Measurements from ENCODE around the gene ARHGEF17.

ARHGEF17 gene

DNA sequence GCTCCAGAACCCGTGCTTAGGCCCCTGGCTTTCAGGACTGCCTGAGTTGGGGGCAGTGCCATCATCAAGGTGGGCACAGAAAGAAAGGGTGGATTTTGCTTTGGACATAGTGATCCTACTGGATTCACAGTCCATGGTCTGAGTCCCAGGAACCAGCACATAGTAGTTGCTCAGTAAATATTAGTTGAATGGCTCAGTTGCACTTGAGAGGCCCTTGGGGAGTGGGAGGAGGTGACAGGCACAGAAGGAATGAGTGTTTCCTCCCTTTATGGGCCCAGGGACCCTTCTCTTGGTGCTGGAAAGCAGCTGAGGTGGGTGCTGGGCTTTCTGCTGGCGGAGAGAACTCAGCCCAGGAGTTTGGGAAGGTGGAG lies 16.6 kb downstream of the ARHGEF17 start:
- CTCF ChIA-PET, result no interaction called here
- no peak for DNase-seq (ENCODE audit: extremely low spot score)
- POLR2A ChIA-PET, result no interaction called here
- no peak for TF ChIP-seq FOXA1 (IDR thresholded peaks at IDR 0.05)
- TF ChIP-seq FOXK2 (IDR thresholded peaks at IDR 0.05), result no peak
- no peak for TF ChIP-seq SP1 (IDR thresholded peaks at IDR 0.05)
- TF ChIP-seq TARDBP (IDR thresholded peaks at IDR 0.05), result no peak
- TF ChIP-seq NFRKB (IDR thresholded peaks at IDR 0.05), result no peak
- TF ChIP-seq CTBP1 (IDR thresholded peaks at IDR 0.05; ENCODE audit: borderline replicate concordance), result no peak
- TF ChIP-seq HDGF (IDR thresholded peaks at IDR 0.05; ENCODE audit: borderline replicate concordance), result no peak
- TF ChIP-seq BHLHE40 (IDR thresholded peaks at IDR 0.05; ENCODE audit: borderline replicate concordance), result no peak
- no peak for TF ChIP-seq ARNT (IDR thresholded peaks at IDR 0.05)
- TF ChIP-seq PKNOX1 (IDR thresholded peaks at IDR 0.05), result no peak
- TF ChIP-seq FOXM1 (IDR thresholded peaks at IDR 0.05; ENCODE audit: borderline replicate concordance), result no peak
- TF ChIP-seq ELF4 (IDR thresholded peaks at IDR 0.05), result no peak
- no peak for TF ChIP-seq ZNF384 (IDR thresholded peaks at IDR 0.05)
- TF ChIP-seq SUZ12 (IDR thresholded peaks at IDR 0.05), result no peak
- no peak for TF ChIP-seq LEF1 (IDR thresholded peaks at IDR 0.05; ENCODE audit: borderline replicate concordance)
- TF ChIP-seq L3MBTL2 (conservative IDR thresholded peaks at IDR 0.05), result no peak

DNA sequence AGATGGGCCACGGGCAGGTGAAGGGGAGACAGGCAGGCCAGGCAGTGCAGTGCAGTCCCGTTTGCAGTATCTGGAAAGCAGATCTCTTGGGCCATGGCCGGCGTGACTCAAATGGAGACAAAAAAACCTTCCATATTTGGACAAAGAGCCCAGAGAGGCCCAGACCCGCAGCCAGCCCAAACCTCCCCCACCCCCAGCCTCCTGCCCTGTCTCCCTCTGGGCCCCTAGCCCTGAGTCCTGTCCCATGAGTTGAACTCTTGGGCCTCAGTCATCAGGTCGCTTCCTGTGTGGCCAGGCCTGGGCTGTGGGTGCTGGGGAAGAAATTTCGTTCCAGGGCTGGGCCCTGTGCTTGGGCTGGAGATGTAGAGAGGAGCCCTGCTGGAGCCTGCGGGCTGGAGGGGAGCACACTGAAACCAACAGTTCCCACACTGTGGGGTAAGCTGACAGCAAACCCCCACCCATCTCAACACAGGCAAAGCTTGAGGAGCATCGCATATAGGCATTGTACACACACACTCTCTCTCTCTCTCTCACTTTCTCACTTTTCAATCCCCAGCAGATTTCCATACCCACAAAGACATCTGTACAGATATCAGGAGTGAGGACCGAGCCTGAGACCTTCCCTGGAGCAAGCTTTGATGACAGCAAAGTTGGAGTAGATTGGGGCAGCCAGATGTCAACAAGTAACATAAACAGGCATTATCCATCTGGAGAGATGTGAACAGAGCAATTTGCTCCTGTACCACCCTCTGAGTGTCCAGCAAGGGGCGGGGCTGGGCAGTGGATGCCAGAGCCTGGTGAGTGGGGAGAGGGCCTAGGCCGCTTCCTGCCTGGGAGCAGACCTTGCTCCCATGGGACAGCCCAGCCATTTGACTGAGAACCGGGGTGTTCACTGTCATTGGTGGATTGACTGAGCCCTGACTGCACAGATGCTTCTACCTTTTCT lies 17.2 kb downstream of the ARHGEF17 start:
- no peak for TF ChIP-seq FOXA1 (IDR thresholded peaks at IDR 0.05)
- TF ChIP-seq TARDBP (IDR thresholded peaks at IDR 0.05), result no peak
- no peak for TF ChIP-seq NFRKB (IDR thresholded peaks at IDR 0.05)
- no peak for TF ChIP-seq ZNF384 (IDR thresholded peaks at IDR 0.05)
- no peak for TF ChIP-seq ELF4 (IDR thresholded peaks at IDR 0.05)
- no peak for TF ChIP-seq PKNOX1 (IDR thresholded peaks at IDR 0.05)
- no peak for TF ChIP-seq BHLHE40 (IDR thresholded peaks at IDR 0.05; ENCODE audit: borderline replicate concordance)
- TF ChIP-seq SP1 (IDR thresholded peaks at IDR 0.05), result no peak
- no peak for TF ChIP-seq LEF1 (IDR thresholded peaks at IDR 0.05; ENCODE audit: borderline replicate concordance)
- no peak for TF ChIP-seq ARNT (IDR thresholded peaks at IDR 0.05)
- no peak for TF ChIP-seq FOXM1 (IDR thresholded peaks at IDR 0.05; ENCODE audit: borderline replicate concordance)
- TF ChIP-seq HDGF (IDR thresholded peaks at IDR 0.05; ENCODE audit: borderline replicate concordance), result no peak
- no peak for TF ChIP-seq FOXK2 (IDR thresholded peaks at IDR 0.05)
- TF ChIP-seq CTBP1 (IDR thresholded peaks at IDR 0.05; ENCODE audit: borderline replicate concordance), result no peak
- no peak for TF ChIP-seq SUZ12 (IDR thresholded peaks at IDR 0.05)
- no peak for TF ChIP-seq L3MBTL2 (conservative IDR thresholded peaks at IDR 0.05)
- CTCF ChIA-PET, result no interaction called here

DNA sequence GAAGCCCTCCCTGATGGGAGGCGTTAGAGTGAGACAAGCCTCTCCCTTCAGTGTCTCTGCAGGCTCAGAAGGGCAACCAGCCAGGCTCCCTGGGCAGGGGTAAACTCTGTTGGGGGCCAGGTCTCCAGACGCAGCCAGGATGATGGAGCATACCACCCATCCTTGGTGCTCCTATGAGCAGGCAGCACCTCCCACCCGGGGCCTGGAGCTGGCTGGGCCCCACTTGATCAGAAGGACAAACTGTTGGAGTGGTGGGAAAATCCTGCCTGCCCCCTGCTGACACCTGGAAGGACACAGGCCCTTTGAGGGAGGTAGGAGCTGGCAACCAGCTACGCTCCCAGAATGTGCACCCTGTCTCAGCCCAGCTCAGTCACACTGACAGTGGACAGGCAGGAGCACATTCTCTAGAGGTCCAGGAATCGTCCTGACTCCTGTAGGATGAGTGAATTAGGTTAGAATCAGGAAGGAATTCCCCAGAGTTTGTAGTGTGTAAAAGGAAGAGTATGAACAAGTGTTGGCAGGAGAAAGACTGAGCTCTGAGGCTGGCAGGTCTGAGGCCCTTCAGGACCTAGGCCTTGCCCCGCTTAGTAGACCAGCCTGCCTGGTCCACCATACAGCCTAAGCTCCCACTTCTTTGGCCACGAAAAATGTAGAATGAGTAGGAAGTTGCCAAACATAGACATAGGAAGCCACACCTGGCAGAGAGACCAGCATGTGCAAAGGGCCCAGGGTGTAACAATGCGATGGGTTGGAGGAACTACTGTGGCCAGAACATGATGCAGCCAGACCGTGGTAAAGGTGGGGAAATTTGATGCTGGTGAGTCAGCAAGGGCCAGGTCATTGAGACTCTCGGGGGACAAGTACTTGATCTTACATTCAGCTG lies 19.1 kb downstream of the ARHGEF17 start:
- no peak for TF ChIP-seq TARDBP (IDR thresholded peaks at IDR 0.05)
- no peak for TF ChIP-seq BHLHE40 (IDR thresholded peaks at IDR 0.05; ENCODE audit: borderline replicate concordance)
- no peak for TF ChIP-seq FOXK2 (IDR thresholded peaks at IDR 0.05)
- no peak for TF ChIP-seq ELF4 (IDR thresholded peaks at IDR 0.05)
- no peak for TF ChIP-seq NFRKB (IDR thresholded peaks at IDR 0.05)
- no peak for TF ChIP-seq FOXA1 (IDR thresholded peaks at IDR 0.05)
- no peak for TF ChIP-seq L3MBTL2 (conservative IDR thresholded peaks at IDR 0.05)
- TF ChIP-seq ZNF384 (IDR thresholded peaks at IDR 0.05), result no peak
- TF ChIP-seq PKNOX1 (IDR thresholded peaks at IDR 0.05), result no peak
- TF ChIP-seq FOXM1 (IDR thresholded peaks at IDR 0.05; ENCODE audit: borderline replicate concordance), result no peak
- no peak for TF ChIP-seq SUZ12 (IDR thresholded peaks at IDR 0.05)
- no peak for TF ChIP-seq LEF1 (IDR thresholded peaks at IDR 0.05; ENCODE audit: borderline replicate concordance)
- TF ChIP-seq CTBP1 (IDR thresholded peaks at IDR 0.05; ENCODE audit: borderline replicate concordance), result no peak
- TF ChIP-seq HDGF (IDR thresholded peaks at IDR 0.05; ENCODE audit: borderline replicate concordance), result no peak
- ChIA-PET CTCF (interaction anchor here (0.6 to 0.7 kb wide), 2 partner anchors 8 to 20 kb away, joined by 3 to 4 read pairs; no protein-coding TSS in a partner anchor), POLR2A (interaction anchor here (1.2 kb wide), 1 partner anchor 17 kb away, joined by 3 read pairs; no protein-coding TSS in a partner anchor)
- no peak for DNase-seq (ENCODE audit: extremely low spot score)

More for the DNA sequence above, 17.2 kb downstream of the ARHGEF17 start:
- DNase-seq (ENCODE audit: extremely low spot score), result no peak
- POLR2A ChIA-PET, result no interaction called here

- ChIA-PET CTCF (interaction anchor here (0.6 kb wide), 1 partner anchor 21 kb away, joined by 3 read pairs; no protein-coding TSS in a partner anchor), POLR2A (interaction anchor here (1.2 kb wide), 1 partner anchor 17 kb away, joined by 3 read pairs; no protein-coding TSS in a partner anchor)
- DNase-seq (ENCODE audit: extremely low spot score), result no peak
These were observed 19.8 kb downstream of the ARHGEF17 start for GRCh38 chr11:73327812-73328364.

More at GRCh38 chr11:73327812-73328364, 19.8 kb downstream of the ARHGEF17 start:
- TF ChIP-seq TARDBP (IDR thresholded peaks at IDR 0.05) (no peak), HDGF (IDR thresholded peaks at IDR 0.05; ENCODE audit: borderline replicate concordance) (no peak), LEF1 (IDR thresholded peaks at IDR 0.05; ENCODE audit: borderline replicate concordance) (no peak)
